ENCODE measurements around the gene PNMA3. TPM values are rescaled to one million over a fixed set of nuclear protein-coding genes. Genes with fewer than 3 reads are reported as not detected.

PNMA3 gene
- total RNA-seq, 1 donor from 2014 or later, result 0.49 TPM

DNA sequence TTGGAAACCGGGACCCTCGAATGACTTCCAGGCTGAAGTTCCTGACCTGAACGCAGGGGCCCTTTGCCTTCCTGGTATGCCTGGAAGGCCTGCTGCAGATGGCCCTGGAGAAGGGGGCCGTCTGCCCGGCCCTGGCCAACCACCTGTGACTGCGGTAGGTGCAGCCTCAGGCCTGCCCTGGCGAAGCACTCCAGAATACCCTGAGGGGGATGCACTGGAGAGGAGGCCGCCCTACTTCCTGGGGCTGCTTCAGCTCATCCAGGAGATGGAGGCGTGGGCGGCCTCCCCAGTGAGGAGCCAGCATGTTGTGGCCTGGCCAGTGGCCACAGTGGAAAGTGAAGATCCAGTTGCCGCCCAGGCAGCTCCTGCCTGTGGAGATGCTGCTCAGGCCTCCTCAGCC lies 26.4 kb upstream of the PNMA3 start:
- intact Hi-C loops (cut with DNase I), result no loop called here
- H3K4me1 ChIP-seq, result no peaks in the 10 kb centered on the region
- TF ChIP-seq CTCF (IDR thresholded peaks at IDR 0.05), result no peak
- no peak for TF ChIP-seq POLR2AphosphoS5 (IDR thresholded peaks at IDR 0.05; ENCODE audit: insufficient read depth in 1 of 2, low read depth in 1 of 2)
- no peak for TF ChIP-seq POLR2A (IDR thresholded peaks at IDR 0.05)
- no peaks in the 10 kb centered on the region for H3K36me3 ChIP-seq
- H3K27ac ChIP-seq, result no peak overlapping the region
- no peaks in the 10 kb centered on the region for H3K9me3 ChIP-seq
- no peak for DNase-seq (ENCODE audit: extremely low spot score in 2 of 2)
- no peaks in the 10 kb centered on the region for H3K27me3 ChIP-seq
- no peak overlapping the region for H3K4me3 ChIP-seq

DNA sequence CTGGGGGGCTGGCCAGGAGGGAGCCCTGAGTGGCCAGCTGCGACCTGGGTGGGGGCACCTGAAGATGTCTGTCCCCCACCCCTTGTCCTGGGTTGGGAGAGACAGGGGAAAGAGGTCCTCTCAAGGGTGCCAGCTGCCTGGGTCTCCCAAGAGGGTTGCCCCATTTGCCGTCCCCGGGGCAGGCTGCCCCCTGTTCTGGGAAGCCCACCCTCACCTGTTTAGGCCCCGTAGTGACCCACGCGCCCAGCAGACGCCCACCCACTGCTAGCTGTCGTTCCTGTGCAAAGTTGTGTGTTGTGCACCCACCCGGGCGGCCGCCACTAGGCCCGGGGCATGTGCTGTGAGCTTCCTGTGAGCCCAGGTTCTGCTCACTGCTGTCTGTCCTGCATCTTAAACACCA lies 25.5 kb upstream of the PNMA3 start:
- no peaks in the 10 kb centered on the region for H3K36me3 ChIP-seq
- H3K4me3 ChIP-seq, result no peak overlapping the region
- no peaks in the 10 kb centered on the region for H3K9me3 ChIP-seq
- H3K27ac ChIP-seq, result no peak overlapping the region
- intact Hi-C loops (cut with DNase I), result no loop called here
- DNase-seq (ENCODE audit: extremely low spot score in 2 of 2), result no peak
- H3K4me1 ChIP-seq, result no peaks in the 10 kb centered on the region
- H3K27me3 ChIP-seq, result no peaks in the 10 kb centered on the region
- TF ChIP-seq POLR2A (IDR thresholded peaks at IDR 0.05) (no peak), CTCF (IDR thresholded peaks at IDR 0.05) (no peak)

DNA sequence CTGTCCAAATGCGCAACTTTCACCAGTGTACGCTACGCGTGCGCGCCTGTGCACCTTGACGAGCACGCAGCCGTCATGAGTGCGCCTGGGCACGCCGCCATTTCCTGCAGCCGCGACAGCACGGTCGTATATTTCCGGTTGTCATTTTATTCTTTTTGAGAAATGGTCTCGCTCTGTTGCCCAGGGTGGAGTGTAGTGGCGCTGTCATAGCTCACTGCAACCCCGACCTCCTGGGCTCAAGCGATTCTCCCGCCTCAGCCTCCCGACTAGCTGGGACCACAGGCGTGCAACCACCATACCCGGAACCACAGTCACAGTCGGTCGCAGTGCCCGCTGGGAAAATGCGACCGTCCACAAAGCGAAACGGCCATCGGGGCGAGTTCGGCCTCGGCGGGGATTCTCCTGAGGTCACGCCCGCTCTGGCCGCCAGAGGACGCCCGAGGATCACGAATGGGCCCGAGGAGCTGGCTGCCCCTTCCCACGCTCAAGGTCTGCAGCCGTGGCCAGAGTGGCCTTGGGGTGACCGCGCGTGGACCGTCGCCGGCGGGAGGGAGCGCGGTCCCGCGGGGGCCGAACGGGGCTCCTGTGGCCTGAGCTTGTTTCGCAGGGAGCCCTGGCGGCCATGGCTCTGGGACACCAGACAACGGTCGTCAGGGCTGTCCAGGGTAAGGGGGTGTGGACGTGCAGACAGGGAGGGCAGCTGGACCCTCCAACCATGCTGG lies 23.7 kb upstream of the PNMA3 start:
- H3K27me3 ChIP-seq, result no peaks in the 10 kb centered on the region
- H3K4me3 ChIP-seq, result peak overlapping the region; percentile 27 to 28
- H3K27ac ChIP-seq, result no peak overlapping the region
- no peak for DNase-seq (ENCODE audit: extremely low spot score in 2 of 2)
- intact Hi-C loops (cut with DNase I), result no loop called here
- no peaks in the 10 kb centered on the region for H3K9me3 ChIP-seq
- H3K4me1 ChIP-seq, result no peaks in the 10 kb centered on the region
- TF ChIP-seq CTCF (IDR thresholded peaks at IDR 0.05) (peak; percentile 67 to 82 (median 73)), POLR2A (IDR thresholded peaks at IDR 0.05) (no peak), POLR2AphosphoS5 (IDR thresholded peaks at IDR 0.05; ENCODE audit: insufficient read depth in 1 of 2, low read depth in 1 of 2) (peak in 1 of 2 donors; percentile 48)
- no peaks in the 10 kb centered on the region for H3K36me3 ChIP-seq

DNA sequence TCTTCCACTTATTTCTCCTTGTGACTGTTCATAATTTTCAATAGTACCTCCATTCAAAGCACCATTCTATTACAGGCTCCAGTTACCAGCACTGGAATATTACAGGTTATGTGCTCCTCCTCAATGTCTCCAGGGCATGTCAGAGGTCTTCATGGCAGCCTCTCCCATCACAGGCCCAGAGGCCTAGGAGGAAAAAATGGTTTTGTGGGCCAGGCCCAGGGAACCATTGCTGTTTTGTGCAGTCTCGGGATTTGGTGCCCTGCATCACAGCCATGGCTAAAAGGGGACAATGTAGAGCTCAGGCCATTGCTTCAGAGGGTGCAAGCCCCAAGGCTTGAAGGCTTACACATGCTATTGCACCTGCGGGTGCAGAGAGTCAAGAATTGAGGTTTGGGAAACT lies 7.2 kb upstream of the PNMA3 start:
- Histone ChIP-seq H3K27me3 (no peaks in the 10 kb centered on the region), H3K27ac (no peak overlapping the region), H3K4me3 (no peak overlapping the region), H3K4me1 (no peaks in the 10 kb centered on the region), H3K9me3 (peaks cover 4% of the 10 kb centered on the region), H3K36me3 (no peaks in the 10 kb centered on the region)
- TF ChIP-seq POLR2A (IDR thresholded peaks at IDR 0.05) (no peak), CTCF (IDR thresholded peaks at IDR 0.05) (no peak), POLR2AphosphoS5 (IDR thresholded peaks at IDR 0.05; ENCODE audit: insufficient read depth in 1 of 2, low read depth in 1 of 2) (no peak)
- intact Hi-C loops (cut with DNase I), result no loop called here
- no peak for DNase-seq (ENCODE audit: extremely low spot score in 2 of 2)

DNA sequence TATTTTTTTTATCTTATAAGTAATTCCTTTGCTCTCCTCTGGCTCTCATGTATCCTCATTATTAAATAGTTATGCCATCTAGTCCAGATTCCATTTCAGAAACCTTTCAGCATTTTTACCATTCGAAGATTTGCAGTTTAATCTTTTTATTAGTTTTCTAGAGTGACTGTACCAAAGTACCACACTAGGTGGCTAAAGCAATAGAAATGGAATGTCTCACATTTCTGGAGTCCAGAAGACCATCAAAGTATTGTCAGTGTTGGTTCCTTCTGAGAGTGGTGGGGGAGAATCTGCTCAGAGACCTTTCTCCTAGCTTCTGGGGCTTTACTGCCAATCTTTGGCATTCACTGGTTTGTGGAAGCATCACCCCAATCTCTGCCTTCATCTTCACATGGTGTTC lies 3.7 kb upstream of the PNMA3 start:
- peaks cover 11% of the 10 kb centered on the region for H3K4me1 ChIP-seq
- intact Hi-C loops (cut with DNase I), result no loop called here
- TF ChIP-seq POLR2A (IDR thresholded peaks at IDR 0.05) (no peak), POLR2AphosphoS5 (IDR thresholded peaks at IDR 0.05; ENCODE audit: insufficient read depth in 1 of 2, low read depth in 1 of 2) (no peak), CTCF (IDR thresholded peaks at IDR 0.05) (no peak)
- H3K9me3 ChIP-seq, result peaks cover 4% of the 10 kb centered on the region
- DNase-seq (ENCODE audit: extremely low spot score in 2 of 2), result no peak
- no peaks in the 10 kb centered on the region for H3K36me3 ChIP-seq
- H3K4me3 ChIP-seq, result no peak overlapping the region
- H3K27me3 ChIP-seq, result no peaks in the 10 kb centered on the region
- H3K27ac ChIP-seq, result no peak overlapping the region
